Measurements from ENCODE around the gene UFSP1. TPM values are rescaled to one million over a fixed set of nuclear protein-coding genes. Genes with fewer than 3 reads are reported as not detected.

Gene UFSP1
- total RNA-seq, 1 donor from 2014 or later = 2.9 TPM

- Mint-ChIP-seq H3K4me3 (ENCODE audit: unreplicated experiment) (peak overlapping the region; percentile 51), H3K27ac (ENCODE audit: unreplicated experiment) (peak overlapping the region; percentile 77), H3K36me3 (ENCODE audit: unreplicated experiment) (peaks cover 19% of the 10 kb centered on the region), H3K9me3 (ENCODE audit: unreplicated experiment) (no peaks in the 10 kb centered on the region), H3K27me3 (ENCODE audit: unreplicated experiment) (peaks cover 7% of the 10 kb centered on the region), H3K4me1 (ENCODE audit: unreplicated experiment) (peaks cover 40% of the 10 kb centered on the region)
- TF ChIP-seq CTCF (IDR thresholded peaks at IDR 0.05) = no peak
- DNase-seq (ENCODE audit: extremely low spot score, unreplicated experiment) = no peak
These were observed 2.2 kb upstream of the UFSP1 start for GRCh38 chr7:100891568-100892247.

- Mint-ChIP-seq H3K4me3 (ENCODE audit: unreplicated experiment) (peak overlapping the region; percentile 86), H3K4me1 (ENCODE audit: unreplicated experiment) (peaks cover 34% of the 10 kb centered on the region), H3K36me3 (ENCODE audit: unreplicated experiment) (peaks cover 25% of the 10 kb centered on the region), H3K27ac (ENCODE audit: unreplicated experiment) (peak overlapping the region; percentile 94), H3K27me3 (ENCODE audit: unreplicated experiment) (peaks cover under 1% of the 10 kb centered on the region), H3K9me3 (ENCODE audit: unreplicated experiment) (no peaks in the 10 kb centered on the region)
- DNase-seq (ENCODE audit: extremely low spot score, unreplicated experiment) = no peak
- TF ChIP-seq CTCF (IDR thresholded peaks at IDR 0.05) = no peak
These were observed 1.4 kb upstream of the UFSP1 start for GRCh38 chr7:100890653-100891567.

DNA sequence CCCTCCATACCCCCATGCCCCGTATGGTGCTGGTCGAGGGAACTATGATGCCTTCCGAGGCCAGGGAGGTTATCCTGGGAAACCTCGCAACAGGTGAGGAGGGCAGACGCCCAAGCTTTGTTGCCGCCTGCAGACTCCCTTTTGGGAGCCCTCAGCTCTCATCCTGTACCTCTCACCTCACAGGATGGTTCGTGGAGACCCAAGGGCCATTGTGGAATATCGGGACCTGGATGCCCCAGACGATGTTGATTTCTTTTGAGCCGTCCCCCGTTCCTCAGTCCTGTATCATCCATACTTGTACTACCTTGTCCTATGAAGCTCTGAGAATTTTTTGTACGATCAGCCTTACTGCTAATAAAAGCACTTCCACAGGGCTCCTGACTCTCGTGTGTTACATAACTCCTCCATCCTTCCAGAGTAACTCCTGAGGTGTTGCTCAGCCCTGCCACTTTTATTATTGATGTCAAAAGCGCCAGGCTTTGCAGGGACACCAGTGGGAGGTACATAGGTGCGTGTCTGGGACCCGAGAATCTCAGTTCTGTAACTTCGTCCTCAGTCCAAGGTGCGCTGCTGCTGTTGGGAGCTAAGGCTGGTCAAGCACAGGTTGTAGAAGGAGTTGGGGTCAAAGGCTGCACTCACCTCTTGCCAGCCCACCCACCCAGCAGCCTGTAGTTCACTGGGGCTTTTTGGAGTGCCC is 1.1 kb downstream of the UFSP1 start:
- Mint-ChIP-seq H3K27me3 (ENCODE audit: unreplicated experiment) (no peaks in the 10 kb centered on the region), H3K36me3 (ENCODE audit: unreplicated experiment) (peaks cover 47% of the 10 kb centered on the region), H3K9me3 (ENCODE audit: unreplicated experiment) (no peaks in the 10 kb centered on the region), H3K4me1 (ENCODE audit: unreplicated experiment) (peaks cover 30% of the 10 kb centered on the region), H3K27ac (ENCODE audit: unreplicated experiment) (peak overlapping the region; percentile 44), H3K4me3 (ENCODE audit: unreplicated experiment) (peak overlapping the region; percentile 74)
- no peak for DNase-seq (ENCODE audit: extremely low spot score, unreplicated experiment)
- TF ChIP-seq CTCF (IDR thresholded peaks at IDR 0.05) = no peak

- TF ChIP-seq CTCF (IDR thresholded peaks at IDR 0.05) = no peak
- H3K9me3 Mint-ChIP-seq (ENCODE audit: unreplicated experiment) = no peaks in the 10 kb centered on the region
- H3K4me1 Mint-ChIP-seq (ENCODE audit: unreplicated experiment) = peaks cover 31% of the 10 kb centered on the region
- no peak for DNase-seq (ENCODE audit: extremely low spot score, unreplicated experiment)
- peaks cover 52% of the 10 kb centered on the region for H3K36me3 Mint-ChIP-seq (ENCODE audit: unreplicated experiment)
- peak overlapping the region; percentile 74 for H3K4me3 Mint-ChIP-seq (ENCODE audit: unreplicated experiment)
- peak overlapping the region; percentile 44 for H3K27ac Mint-ChIP-seq (ENCODE audit: unreplicated experiment)
- H3K27me3 Mint-ChIP-seq (ENCODE audit: unreplicated experiment) = no peaks in the 10 kb centered on the region
These were observed 1.8 kb downstream of the UFSP1 start for GRCh38 chr7:100887516-100888290.

Data from osteocyte (in vitro differentiated cells).